GM18867 (cell line): ENCODE results near the gene FCAMR.
"Not testable (repeated sequence)": the region's sequence is repeated elsewhere in the genome, so short reads cannot be mapped to it uniquely, and the experiment has no call there.

Experiments used
- ATAC-seq: cut with Tn5 transposase; IDR thresholded peaks from one replicate; pipeline ENCODE4 v1.9.1; 2021; ENCODE audit warnings: mild to moderate bottlenecking, moderate library complexity; ENCODE audit not compliant: unreplicated experiment

The FCAMR gene

GRCh38 chr1:206937425-206937824, 32.8 kb downstream of the FCAMR start:
- no peak for ATAC-seq

GRCh38 chr1:206935491-206936067, 34.7 kb downstream of the FCAMR start:
- no peak for ATAC-seq

- ATAC-seq: no peak
Observed at GRCh38 chr1:206933333-206933945, 36.8 kb downstream of the FCAMR start.

DNA sequence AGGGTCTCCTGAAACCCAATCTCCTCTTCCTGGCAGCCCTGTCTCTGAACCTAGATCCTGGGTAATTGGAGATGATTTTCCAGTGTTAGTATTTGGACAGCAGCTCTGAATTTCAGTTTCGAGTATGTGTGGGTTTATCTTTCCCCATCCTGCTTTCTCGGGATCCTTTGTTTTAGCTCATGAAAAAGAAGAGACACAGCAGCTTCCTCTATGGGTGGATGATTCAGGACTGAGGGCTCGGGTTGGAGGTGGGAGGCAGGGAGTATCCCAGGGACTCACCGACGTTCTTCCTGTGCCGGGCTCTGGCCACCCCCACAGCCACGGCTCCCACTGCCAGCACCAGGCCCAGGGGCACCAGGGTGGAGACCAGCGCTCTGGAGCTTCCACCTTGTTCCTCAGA, 38.1 kb downstream of the FCAMR start:
- ATAC-seq: no peak

DNA sequence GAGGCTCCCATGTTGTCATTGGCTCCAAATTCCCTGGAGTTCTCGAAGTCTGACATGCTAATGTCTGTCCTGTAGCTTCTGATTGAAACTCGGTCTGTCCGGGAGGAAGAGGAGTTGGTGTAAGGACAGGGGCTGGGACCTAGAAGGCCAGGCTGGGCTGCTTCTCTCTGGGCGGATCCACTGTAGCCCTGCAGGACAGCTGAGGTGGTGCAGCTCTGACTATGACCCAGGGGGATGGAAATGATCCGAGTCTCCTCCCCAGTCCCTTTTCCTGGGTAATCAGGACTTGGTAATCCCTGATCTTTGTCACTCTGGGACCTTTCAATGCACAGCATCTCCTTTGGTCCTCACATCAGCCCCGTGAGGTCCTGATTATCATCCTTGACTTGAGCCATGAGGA, 38.6 kb downstream of the FCAMR start:
- ATAC-seq: no peak

GRCh38 chr1:206930210-206930798, 40.0 kb downstream of the FCAMR start:
- ATAC-seq: peak; percentile 76

DNA sequence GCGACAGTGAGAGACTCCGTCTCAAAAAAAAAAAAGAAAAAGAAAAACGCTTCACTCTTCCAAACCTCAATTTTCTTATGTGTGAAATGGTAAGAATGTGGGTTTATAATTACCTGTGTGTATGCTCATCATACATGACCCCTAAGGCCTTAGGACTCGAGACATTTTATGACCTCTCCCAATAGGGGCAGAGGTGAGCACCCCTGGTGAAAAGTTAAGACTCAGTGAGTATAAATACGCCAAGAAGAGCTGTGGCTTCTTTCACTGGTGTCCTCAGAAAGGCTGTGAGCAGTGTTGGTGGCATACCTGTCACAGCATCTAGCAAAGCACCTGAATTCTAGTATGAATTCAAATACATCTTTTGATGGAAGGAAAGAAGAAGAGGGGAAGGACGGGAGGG, 40.7 kb downstream of the FCAMR start:
- ATAC-seq: no peak

GRCh38 chr1:206926286-206926685, 44.0 kb downstream of the FCAMR start:
- ATAC-seq: no peak

DNA sequence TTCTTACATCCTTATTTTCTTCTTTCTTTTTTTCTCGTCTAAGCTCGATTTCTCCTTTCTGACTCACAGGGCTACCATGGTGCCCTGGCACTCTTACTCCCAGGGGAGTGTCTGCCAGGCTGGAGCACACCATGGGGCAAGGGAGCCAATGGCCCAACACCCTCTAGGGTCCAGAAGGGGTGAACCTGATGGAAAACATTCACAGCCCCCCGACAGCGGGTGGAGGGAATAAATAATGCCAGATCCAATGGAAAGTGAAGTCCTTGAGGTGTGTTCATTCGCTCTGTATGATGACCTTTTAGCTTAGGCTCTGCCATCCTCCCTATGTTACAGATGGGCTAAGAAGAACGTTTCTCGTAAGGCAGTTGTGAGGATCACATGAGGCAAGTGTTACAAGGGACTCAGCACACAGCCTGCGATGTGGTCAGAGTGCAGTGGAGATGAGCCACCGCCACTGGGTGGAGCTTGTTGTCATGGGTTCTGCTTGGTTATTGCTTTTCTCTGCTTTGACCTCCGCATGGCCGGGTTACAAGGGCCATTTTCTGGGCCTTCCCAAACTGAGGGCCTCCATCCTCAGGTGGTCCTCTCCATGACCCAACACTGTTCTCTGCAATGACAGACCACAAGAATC, 45.0 kb downstream of the FCAMR start:
- peak; percentile 62 for ATAC-seq

DNA sequence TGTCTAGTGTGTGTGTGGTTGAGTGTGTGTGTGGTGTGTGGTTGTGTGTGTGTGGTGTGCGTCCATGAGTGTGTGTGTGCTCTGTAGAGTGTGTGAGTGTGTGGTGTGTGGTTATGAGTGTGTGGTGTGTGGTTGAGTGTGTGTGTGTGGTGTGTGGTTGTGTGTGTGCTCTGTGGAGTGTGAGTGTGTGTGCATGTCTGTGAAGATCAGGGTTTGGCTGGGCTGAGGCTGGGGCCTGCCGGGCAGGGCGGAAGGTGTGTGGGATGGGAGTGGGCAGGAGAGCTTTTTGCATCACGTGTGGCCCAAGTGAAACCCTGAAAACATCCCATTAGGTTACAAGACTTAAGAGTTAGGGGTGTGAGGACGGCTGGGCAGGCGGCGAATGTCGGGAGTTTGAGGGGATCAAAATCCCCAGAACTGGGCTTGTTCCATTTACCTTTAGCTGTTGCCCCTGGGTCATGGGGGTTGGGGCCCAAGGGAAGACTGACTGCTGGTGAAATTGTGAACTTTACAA, 45.6 kb downstream of the FCAMR start:
- peak; percentile 22 for ATAC-seq

DNA sequence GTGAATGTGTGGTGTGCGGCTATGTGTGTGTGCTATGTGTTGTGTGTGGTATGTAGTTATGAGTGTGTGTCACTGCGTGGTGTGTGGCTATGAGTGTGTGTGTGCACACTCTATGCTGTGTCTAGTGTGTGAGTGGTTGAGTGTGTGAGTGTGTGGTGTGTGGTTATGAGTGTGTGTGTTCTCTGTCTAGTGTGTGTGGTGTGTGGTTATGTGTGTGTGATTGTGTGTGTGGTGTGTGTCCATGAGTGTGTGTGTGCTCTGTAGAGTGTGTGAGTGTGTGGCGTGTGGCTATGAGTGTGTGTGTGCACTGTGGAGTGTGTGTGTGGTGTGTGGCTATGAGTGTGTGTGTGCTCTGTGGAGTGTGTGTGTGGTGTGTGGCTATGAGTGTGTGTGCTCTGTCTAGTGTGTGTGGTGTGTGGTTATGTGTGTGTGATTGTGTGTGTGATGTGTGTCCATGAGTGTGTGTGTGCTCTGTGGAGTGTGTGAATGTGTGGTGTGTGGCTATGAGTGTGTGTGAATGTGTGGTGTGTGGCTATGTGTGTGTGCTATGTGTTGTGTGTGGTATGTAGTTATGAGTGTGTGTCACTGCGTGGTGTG, 46.2 kb downstream of the FCAMR start:
- ATAC-seq: not testable (repeated sequence)

DNA sequence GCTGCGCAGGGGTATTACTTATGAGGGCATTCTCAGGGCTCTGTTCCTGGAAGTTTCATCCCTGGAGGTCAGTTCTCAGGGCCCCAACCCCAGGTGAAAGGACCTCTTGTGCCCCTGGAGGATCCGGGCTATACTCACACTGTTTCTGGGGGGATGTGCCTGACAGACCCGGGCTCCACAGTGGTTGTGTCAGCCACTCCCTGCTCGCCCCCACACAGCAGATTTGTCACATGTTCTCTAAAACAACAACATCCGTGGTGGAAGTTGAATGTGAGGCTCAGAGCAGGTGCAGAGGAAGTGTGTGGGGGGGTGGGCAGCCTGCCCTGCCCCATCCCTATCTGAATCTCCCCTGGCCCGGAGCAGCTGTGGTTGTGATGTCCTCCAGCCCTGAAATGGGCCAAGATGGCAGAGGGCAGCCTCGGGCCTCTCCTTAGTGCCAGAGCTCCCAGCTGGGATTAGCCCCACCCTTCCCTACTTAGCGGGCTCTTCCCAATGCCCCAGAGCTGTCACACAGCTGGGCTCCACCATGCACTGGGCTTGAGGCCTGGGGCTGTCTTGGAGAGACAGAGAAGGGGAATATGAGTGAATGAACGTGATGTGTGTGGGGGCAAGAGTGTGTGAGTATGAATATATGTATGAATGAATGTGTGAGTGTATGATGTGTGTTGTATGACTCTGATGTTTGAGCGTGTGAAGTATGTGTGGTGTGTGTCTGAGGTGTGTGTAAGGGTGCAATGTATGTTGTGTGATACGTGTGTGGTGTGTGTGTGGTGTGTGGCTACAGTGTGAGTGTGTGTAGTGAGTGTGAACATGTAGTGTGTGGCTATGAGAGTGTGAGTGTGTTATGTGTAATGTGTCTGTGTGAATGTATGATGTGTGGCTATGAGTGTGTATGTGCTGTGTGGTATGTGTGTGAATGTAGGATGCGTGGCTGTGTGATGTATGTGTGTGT, 47.0 kb downstream of the FCAMR start:
- peak; percentile 55 for ATAC-seq

DNA sequence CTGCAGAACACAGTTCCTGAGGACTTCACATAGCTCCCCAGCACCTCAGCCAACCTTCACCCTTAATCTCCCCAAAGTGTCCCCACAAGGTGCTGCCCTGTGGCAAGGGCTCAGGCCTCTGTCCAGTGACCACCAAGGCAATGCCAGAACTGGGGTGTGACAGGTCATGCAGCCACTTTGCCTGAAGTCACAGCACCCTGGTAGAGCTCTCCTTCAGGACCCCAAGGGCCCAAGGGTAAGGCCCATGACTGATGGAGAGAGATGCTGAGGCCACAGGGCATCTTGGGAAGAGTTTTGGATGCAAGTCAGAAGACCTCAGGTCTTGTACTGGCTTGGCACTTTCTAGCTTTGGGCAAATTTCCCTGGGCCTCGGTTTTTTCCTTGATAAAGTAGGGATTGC, 47.7 kb downstream of the FCAMR start:
- ATAC-seq: no peak

DNA sequence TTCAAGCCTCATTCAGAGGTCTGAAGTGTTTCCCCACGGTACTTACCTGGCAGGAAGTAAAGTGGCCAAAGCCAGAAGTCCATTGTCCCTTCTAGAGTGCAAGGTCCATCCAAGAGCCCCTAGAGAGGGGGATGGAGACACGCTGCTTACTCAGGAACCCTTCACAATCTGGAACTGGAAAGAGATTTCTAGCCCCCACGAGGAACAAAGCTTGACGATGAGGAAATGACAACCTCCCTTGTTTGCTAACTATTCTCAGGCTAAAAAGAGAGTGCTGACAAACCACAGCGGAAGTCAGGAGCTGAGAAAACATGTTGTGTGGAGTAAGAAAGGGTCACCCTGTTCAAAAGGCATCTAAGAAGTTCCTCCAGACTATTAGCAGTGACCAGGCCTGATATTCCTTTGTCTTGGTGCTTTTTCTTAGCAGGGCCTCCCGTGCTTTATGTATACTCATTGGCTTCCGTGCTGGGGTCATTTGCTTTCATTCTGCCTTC, 48.4 kb downstream of the FCAMR start, which contains the start of gene FCMR:
FCMR (minus strand) TSS at position 170 of the 494 bp plus-strand sequence; CDS start at position 83, 87 bp downstream.
- no peak for ATAC-seq

DNA sequence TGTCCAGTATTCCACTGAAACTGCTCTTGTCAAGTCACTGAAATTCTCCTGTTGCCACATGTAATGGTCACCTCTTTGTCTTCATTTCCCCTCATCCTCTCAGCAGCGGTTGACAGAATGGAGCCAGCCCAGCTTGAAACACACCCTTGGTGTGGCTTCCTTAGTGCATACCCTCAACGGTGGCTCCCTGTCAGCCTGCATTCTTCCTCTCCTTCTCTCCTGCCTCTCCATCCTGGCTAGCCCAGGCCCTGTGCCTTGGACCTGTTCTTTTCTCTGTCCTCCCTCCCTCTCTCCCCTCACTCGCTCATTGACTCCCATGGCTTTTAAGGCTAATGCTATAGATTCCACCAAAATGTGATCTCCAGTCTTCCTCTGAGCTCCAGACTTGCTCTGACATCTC, 52.2 kb downstream of the FCAMR start:
- no peak for ATAC-seq

DNA sequence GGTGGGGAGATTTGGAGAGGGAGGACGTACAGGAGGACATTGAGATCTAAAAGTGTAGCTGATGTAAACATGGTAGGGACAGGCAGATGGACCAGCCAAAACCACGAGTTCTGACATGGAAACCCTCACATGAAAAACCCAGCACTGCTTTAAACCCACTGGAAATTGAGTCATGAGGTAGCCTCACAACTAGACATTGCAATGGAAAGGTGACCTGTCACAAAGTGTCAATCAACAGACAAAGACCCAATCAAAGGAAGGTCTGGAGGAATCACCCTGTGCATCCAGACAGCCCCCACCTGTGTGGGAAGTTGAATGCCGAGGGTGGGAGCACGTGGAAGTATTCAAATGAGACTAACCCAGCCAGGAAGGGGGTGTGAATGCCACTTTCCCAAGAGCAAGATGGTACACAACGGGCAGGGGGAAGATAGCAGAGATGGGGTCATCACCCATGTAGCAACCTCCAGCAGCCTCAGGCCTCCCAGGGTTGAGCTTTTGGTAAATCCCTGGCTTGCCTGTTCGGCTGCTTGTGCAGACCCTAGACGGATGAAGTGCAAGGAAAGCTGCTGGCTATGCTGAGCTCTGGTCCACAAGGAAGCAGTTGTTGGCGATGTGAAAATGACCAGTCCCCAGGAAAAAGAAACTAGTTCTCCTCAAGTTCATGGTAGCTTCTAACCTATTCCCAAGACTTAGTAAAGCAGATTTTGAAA, 54.1 kb downstream of the FCAMR start:
- ATAC-seq: no peak

- no peak for ATAC-seq
Observed at GRCh38 chr1:206915030-206915735, 55.1 kb downstream of the FCAMR start.

DNA sequence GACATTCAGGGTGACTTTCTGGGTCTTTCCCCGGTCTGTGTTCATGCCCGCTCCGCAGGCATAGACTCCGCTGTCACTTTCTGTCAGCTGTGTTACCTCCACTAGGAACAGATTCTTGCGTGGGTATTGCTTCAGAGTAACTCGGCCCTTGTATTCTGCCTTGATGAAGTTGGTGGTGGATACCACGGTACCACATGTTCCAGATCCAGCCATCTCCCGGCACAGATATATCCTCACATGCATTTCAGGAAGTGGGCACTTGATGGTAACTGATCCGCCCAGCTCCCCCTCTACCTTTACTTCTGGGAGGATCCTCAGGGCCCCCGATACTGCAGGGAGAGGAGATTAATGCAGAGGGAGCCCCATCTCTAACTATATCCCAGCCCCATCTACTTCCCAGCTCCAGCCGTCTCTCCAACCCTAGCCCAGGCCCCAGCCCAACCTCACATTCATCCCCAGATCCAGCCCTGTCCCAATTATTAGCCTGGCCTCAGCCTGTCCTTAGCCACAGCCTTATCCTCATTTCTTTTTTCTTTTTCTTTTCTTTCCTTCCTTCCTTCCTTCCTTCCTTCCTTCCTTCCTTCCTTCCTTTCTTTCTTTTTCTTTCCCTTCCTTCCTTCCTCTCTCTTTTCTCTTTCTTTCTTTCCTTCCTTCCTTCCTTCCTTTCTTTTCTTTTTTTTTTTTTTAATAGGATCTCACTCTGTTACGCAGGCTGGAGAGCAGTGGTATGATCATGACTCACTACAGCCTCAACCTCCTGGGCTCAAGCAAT, 56.3 kb downstream of the FCAMR start:
- no peak for ATAC-seq
